GM21367 (cell line): ENCODE data around the gene SLC3A2.
"Not testable (repeated sequence)": the region's sequence is repeated elsewhere in the genome, so short reads cannot be mapped to it uniquely, and the experiment has no call there.

Source experiments
- ATAC-seq: cut with Tn5 transposase; IDR thresholded peaks from one replicate; pipeline ENCODE4 v1.9.1; 2021; ENCODE audit not compliant: unreplicated experiment

The SLC3A2 gene

DNA sequence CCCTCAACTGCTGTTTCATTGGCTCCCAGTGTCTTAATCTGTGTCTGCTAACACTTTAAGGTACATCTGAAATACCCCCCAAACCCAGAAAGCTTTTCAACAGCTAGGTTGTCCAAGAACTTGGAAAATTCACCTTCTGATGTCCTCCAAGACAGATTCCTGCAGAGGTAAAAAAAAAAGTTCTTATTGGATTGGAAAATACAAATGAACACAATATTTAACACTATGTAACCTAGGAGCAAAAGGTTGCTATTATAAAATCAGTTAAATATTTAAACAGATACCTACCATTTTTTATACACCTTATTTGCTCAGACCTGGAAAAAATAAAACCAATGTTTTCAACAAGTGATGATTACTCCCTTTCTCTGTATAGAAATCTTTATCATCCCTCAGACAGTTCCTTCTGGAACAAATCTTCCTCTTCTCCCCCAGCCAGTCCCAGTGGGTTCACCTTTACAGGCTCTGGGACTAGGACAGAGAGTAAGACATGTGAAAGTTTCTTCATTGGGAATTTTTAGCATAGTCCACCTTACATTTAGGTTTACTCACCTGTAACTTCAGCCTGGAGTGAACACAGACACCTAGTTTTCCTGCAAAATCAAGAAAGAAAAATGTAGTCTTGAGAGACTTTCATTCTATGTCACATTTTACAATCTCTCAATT lies 28.0 kb upstream of the SLC3A2 start:
- ATAC-seq, result no peak

DNA sequence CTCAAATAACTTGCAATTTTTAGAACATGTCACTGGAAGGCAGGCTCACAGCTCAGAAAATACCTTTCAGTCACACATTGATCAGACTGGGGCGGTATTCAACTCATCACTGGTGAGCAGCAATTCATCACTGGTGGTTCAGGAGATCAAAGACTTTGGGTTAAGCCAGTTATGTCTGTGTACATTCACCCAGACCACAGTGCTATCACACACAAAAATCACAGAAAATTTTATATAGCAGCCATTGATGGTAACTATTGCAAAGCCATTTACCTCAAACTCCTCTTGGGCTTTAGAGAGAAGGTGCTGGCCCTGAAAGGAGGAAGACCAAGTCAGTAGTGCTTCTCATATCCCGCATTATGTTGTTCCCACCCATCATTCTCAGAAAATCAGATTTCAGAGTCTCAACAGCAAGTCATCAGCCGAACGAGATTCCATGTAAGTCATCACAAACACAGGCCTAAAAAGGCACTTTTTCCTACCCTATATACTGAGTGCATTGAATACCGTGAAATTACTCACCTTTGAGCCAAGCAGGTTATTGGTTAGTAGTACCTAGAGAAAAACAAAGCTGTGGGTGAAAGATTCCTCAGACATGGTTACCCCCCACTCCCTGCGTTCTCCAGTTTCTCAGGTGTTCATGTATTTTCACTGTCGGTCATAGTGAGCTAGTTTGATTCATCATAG lies 27.3 kb upstream of the SLC3A2 start:
- no peak for ATAC-seq

GRCh38 chr11:62854013-62854824 lies 26.5 kb upstream of the SLC3A2 start:
- no peak for ATAC-seq

DNA sequence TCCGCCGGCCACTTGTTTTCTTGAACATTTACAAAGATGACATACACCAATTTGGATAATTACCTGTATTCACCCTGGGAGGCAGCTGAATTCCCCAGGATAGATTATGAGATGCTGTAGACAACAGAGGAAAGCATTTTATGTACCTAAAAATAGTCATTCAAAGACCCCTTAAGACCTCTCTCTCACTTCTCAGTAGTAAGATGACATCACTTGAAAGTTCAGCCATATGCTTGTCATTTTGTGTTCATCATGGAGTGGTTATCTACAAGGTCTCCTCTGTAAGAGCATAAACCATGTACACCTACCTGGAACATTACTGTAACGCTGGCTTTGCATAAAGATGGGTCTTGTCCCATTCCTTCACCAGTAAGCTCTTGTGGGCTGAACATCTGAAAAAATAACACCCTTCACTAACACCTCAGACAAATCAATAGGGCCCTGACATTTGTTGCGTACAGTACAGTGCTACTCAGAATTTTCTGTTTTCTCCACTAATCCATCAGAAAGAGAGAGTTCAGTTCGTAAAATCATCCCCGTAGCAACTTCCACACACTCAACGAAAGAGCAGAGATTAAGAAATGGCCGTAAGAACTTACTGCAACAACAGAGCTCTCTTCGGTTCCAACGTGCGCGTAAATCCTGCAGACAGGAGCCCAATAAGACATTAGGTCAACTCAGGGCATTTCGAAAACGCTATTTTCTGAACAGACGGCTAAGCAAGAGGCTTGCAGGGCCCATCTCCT lies 25.7 kb upstream of the SLC3A2 start:
- no peak for ATAC-seq

GRCh38 chr11:62855571-62856332 lies 24.9 kb upstream of the SLC3A2 start:
- ATAC-seq, result peak; percentile 69

GRCh38 chr11:62856333-62856895 lies 24.3 kb upstream of the SLC3A2 start:
- no peak for ATAC-seq

DNA sequence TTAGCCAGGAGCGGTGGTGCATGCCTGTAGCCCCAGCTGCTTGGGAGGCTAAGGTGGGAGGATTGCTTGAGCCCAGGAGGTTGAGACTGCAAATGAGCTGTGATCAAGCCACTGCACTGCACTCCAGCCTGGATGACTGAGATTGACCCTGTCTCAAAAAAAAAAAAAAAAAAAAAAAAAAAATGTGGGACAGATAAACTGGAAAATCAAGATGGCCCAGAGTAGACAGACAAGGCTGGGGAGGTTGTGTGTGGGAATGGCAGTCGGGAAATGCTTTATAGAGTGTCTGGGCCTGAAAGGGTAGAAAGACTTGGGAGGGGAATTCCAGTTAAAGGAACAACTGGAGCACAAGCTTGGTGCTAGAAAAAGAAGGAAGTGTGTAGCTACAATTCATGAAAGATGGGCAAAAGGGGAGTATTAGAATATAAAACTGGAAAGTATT lies 23.1 kb upstream of the SLC3A2 start:
- ATAC-seq, result no peak

DNA sequence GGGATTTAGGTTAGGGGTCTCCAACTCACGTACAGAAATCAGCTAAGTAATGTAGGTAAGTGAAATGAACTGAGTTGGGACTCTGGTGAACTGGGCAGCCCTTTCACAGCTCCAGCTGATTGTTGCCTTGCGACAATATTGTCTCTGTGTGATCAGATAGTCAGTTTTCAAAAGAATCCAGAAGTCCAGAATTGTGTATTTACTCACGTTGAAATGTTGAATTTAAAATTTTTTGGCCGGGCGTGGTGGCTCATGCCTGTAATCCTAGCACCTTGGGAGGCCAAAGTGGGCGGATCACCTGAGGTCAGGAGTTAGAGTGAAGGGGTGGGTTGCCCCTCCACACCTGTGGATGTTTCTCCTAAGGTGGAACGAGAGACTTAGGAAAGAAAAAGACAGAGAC lies 22.5 kb upstream of the SLC3A2 start:
- no peak for ATAC-seq

DNA sequence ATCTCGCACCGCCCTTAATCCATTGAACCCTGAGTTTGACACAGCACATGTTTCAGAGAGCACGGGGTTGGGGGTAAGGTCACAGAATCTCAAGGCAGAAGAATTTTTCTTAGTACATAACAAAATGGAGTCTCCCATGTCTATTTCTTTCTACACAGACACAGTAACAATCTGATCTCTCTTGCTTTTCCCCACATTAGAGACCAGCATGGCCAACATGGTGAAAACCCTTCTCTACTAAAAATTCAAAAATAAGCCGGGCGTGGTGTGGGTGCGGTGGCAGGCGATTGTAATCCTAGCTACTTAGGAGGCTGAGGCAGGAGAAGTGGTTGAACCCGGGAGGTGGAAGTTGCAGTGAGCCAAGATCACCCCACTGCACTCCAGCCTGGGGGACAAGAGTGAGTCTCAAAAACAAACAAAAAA lies 21.4 kb upstream of the SLC3A2 start:
- ATAC-seq, result not testable (repeated sequence)

GRCh38 chr11:62860835-62861563 lies 19.7 kb upstream of the SLC3A2 start:
- no peak for ATAC-seq

DNA sequence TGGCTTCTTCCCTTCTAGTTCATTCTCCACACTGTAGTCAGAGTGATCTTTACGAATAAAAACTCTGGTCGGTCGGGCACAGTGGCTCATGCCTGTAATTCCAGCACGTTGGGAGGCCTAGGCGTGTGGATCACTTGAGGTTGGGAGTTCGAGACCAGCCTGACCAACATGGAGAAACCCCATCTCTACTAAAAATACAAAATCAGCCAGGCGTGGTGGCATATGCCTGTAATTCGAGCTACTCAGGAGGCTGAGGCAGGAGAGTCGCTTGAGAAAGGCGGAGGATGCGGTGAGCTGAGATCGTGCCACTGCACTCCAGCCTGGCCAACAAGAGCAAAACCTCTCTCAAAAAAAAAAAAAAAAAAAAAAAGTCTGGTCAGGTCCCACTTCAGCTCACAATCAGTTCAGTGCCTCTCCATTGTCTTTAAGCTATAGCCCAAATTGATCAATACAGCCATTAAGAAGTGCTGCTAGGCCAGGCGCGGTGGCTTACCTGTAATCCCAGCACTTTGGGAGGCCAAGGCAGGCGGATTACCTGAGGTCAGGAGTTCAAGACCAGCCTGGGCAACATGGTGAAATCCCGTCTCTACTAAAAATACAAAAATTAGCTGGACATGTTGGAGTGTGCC lies 19.0 kb upstream of the SLC3A2 start:
- not testable (repeated sequence) for ATAC-seq

GRCh38 chr11:62863687-62864335 lies 16.9 kb upstream of the SLC3A2 start:
- no peak for ATAC-seq

- no peak for ATAC-seq
Measured at GRCh38 chr11:62865635-62866034, 15.1 kb upstream of the SLC3A2 start.

DNA sequence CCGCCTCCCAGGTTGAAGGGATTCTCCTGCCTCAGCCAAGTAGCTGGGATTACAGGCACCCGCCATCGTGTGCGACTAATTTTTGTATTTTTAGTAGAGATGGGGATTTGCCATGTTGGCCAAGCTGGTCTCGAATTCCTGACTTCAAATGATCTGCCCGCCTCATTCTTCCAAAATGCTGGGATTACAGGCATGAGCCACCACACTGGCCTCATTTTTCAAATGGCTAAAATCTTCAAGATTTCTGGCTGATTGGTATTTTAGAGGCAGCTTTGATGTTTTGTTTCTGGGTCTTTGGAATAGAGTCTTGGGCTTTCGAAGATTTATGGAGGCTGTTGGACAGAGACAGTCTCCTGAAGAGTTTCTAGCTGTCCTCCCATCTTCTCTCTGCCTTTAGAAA lies 5.8 kb upstream of the SLC3A2 start:
- no peak for ATAC-seq

DNA sequence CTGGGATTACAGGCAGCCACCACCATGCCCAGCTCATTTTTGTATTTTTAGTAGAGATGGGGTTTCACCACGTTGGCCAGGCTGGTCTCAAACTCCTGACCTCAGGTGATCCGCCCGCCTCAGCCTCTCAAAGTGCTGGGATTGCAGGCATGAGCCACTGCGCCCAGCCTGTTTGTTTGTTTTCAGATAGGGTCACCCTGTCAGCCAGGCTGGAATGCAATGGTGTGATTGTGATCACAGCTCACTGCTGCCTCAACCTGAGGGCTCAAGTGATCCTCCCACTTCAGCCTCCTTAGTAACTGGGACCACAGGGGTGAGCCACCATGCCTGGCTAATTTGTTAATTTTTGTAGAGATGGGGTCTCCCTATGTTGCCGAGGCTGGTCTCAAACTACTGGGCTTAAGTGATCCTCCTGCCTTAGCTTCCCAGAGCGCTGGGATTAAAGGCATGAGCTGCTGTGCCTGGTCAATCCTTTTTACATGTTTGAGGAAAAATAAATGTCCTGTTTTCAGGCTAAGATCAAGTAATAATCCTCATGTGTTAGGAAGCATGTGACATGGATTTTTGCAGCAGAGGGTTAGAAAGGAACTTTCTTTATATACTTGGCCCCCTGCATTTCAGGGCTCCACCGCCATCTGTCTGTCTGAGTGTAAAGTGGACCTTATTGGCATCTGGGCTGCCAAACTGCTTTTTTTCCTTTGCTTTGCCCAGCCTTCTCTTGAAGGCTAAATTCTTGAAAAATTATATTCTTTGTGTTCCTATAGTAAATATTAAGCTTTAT lies 4.8 kb upstream of the SLC3A2 start:
- ATAC-seq, result no peak

DNA sequence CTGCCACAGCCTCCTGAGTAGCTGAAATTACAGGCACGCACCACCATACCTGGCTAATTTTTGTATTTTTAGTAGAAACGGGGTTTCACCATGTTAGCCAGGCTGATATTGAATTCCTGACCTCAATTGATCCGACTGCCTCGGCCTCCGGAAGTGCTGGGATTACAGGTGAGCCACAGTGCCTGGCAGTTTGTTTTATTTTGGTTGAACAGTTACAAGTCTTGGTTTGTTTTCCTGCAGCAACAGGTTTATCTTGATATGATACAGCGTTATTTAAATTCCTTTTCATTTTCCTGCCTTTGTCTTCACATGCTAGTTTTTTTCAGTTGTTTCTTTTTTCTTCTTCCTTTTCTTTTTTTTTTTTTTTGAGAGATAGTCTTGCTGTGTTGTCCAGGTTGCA lies 4.0 kb upstream of the SLC3A2 start:
- ATAC-seq, result no peak

DNA sequence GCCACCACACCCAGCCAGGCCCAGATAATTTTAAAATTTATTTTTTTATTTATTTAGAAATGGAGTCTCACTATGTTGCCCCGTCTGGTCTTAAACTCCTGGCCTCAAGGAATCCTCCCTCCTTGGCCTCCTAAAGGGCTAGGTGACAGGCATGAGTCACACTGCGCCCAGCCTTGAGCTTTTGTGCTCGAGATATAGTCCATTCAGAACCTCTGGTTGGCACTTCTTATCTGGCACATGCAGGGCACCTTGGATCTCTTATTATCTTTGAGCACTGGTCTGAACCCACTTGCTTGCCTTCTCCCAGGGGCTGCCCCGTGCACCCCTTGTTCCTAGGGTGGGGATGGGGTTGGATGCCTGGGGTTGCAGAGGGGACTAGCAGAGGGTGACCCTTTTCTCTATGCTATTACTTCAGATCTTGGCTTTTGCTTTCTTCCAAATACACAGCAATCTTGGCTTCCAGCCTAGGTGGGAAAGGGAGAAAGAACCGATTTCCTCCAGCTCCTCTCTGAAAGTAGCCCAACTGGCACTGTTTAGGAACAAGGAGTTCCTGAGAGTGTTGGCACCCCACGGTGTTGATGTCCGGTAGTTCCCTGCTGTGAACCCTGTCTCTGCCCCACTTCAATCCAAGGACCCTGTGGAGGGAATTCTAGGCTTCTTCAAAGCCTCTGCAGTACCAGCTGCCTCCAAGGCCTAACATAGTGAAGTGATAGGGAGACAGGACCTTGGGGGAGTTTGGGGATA lies 1.3 kb upstream of the SLC3A2 start:
- no peak for ATAC-seq
